Activated CD4-positive, alpha-beta memory T cell treated with anti-CD3 and anti-CD28 coated beads for 36 hours (primary cell): ENCODE measurements around the gene THBS3. TPM values are rescaled to one million over a fixed set of nuclear protein-coding genes. Genes with fewer than 3 reads are reported as not detected.

Experiments
- CTCF ChIA-PET: fragments of 350-600 bp; sonication (Branson Sonifier 250); formaldehyde crosslinking; loops from one replicate; lab custom pipeline; 2021; ENCODE audit warnings: antibody characterized with exemption, inconsistent platforms; lab: Charles Lee
- POLR2A ChIA-PET: fragments of 350-600 bp; sonication (Branson Sonifier 250); formaldehyde crosslinking; loops from one replicate; lab custom pipeline; 2021; ENCODE audit warnings: antibody characterized with exemption; lab: Charles Lee
- DNase-seq: peaks from one replicate; pipeline ENCODE4 v3.0.0-alpha.2; 2020
- H3K27ac Mint-ChIP-seq: one replicate; pipeline ENCODE4 v1.8.0; 2021; ENCODE audit warnings: mixed read lengths
- H3K27me3 Mint-ChIP-seq: one replicate; pipeline ENCODE4 v1.8.0; 2021; ENCODE audit warnings: mixed read lengths
- H3K36me3 Mint-ChIP-seq: one replicate; pipeline ENCODE4 v1.8.0; 2021; ENCODE audit warnings: mixed read lengths
- H3K4me1 Mint-ChIP-seq: one replicate; pipeline ENCODE4 v1.8.0; 2021; ENCODE audit warnings: low read depth, mixed read lengths
- H3K4me3 Mint-ChIP-seq: one replicate; pipeline ENCODE4 v1.8.0; 2021; ENCODE audit warnings: mild to moderate bottlenecking, mixed read lengths
- H3K9me3 Mint-ChIP-seq: one replicate; pipeline ENCODE4 v1.8.0; 2021; ENCODE audit warnings: mixed read lengths
- intact Hi-C: fragments of 100-400 bp; cut with micrococcal nuclease; formaldehyde crosslinking; loops from one replicate; pipeline ENCODE4 v1.15.1; 2023
- total RNA-seq, 2 experiments: library from RNA; stranded (reverse); gene quantifications; one replicate each; pipeline ENCODE4 v1.2.3, GENCODE V29; 2021

Gene THBS3
- total RNA-seq, 2 experiments from 2014 or later, result 15.6 to 17.3 TPM

- Mint-ChIP-seq H3K4me1 (peaks cover 29% of the 10 kb centered on the region), H3K36me3 (no peaks in the 10 kb centered on the region), H3K9me3 (no peaks in the 10 kb centered on the region), H3K27me3 (no peaks in the 10 kb centered on the region), H3K4me3 (no peak overlapping the region), H3K27ac (no peak overlapping the region)
- intact Hi-C loops, result loop anchor here (5.0 kb wide), 1 partner anchor 34 kb away; the partner anchor contains the start of genes KRTCAP2 and TRIM46
- no peak for DNase-seq
- POLR2A ChIA-PET, result interaction anchor here (3.3 kb wide), 1 partner anchor 45 kb away, joined by 9 read pairs; no protein-coding TSS in a partner anchor
- CTCF ChIA-PET, result interaction anchor here (1.0 to 6.6 kb wide), 5 partner anchors 11 to 43 kb away, joined by 3 to 82 read pairs (median 69); partner anchors contain the start of genes KRTCAP2 and TRIM46
These were observed 1.6 kb downstream of the THBS3 start for GRCh38 chr1:155205969-155206593.

DNA sequence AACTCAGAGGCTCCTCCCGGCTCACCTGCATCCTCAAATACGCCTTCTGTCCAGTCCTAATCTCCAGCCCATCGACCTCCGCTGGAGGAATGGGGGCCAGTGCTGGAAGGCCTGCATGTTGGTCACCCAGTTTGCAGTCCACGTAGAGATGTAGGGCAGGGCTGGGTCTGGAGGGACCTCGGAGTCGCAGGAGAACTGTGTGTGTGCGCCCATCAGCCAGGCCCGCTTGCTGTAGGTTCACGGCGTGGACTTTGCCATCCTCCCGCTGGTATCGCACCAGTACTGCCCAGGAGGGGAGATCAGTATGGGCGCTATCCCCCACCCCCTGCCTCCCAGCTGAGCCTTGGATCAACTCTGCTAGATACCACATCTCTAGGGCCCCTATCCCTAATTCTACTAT lies 2.7 kb downstream of the THBS3 start:
- intact Hi-C loops, result loop anchor here (5.0 kb wide), 1 partner anchor 33 kb away; the partner anchor contains the start of genes KRTCAP2 and TRIM46
- ChIA-PET CTCF (interaction anchor here (4.9 to 6.6 kb wide), 4 partner anchors 10 to 44 kb away, joined by 52 to 82 read pairs (median 73); partner anchors contain the start of genes KRTCAP2 and TRIM46), POLR2A (no interaction called here)
- no peaks in the 10 kb centered on the region for H3K27me3 Mint-ChIP-seq
- no peak overlapping the region for H3K4me3 Mint-ChIP-seq
- H3K9me3 Mint-ChIP-seq, result no peaks in the 10 kb centered on the region
- peaks cover 3% of the 10 kb centered on the region for H3K36me3 Mint-ChIP-seq
- no peak for DNase-seq
- H3K4me1 Mint-ChIP-seq, result peaks cover 23% of the 10 kb centered on the region
- no peak overlapping the region for H3K27ac Mint-ChIP-seq

DNA sequence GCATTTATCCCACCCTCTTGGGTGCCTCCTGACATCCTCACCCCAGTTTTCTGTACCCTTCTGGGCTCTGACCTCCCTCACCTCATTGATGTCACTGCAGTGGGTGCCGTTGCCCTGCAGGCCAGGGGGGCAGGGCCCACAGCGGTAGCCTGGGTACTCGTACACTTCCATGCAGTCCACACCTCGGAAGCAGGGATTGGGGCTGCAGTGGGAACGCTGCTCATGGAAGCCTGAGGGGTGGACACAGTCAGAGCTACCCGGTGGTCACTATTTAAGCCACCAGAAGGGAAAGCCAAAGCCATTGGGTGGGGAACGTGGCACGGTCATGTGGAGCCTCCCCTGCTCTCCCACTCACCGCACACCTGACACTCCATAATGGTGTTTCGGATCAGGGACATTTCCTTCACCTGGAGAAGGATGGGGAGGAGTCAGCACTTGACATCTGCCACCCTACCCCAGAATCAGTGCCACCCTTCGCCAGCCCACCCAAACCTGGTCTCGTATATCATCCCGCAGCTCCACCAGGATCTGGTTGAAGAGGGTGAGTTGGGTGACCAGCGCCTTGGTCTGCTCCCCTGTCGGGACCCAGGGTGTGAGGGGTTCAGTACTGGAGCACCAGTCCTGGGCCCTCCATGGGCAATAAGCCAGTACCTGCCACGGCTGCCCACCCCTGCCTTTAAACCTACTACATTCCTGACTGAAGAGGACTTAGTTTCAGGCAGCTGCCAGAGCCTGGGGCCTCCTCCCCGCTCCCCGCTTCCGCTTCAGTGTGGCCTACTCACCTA lies 4.8 kb downstream of the THBS3 start:
- H3K36me3 Mint-ChIP-seq, result peaks cover 7% of the 10 kb centered on the region
- POLR2A ChIA-PET, result interaction anchor here (0.6 to 1.2 kb wide), 2 partner anchors 10 to 1283 kb away, joined by 5 to 6 read pairs; no protein-coding TSS in a partner anchor

GRCh38 chr1:155202198-155202597 lies 5.5 kb downstream of the THBS3 start:
- CTCF ChIA-PET, result interaction anchor here (1.3 kb wide), 1 partner anchor 25 kb away, joined by 4 read pairs; no protein-coding TSS in a partner anchor
- DNase-seq, result no peak
- intact Hi-C loops, result no loop called here
- Mint-ChIP-seq H3K4me3 (no peak overlapping the region), H3K9me3 (no peaks in the 10 kb centered on the region), H3K4me1 (peaks cover 6% of the 10 kb centered on the region), H3K27me3 (no peaks in the 10 kb centered on the region), H3K36me3 (peaks cover 7% of the 10 kb centered on the region), H3K27ac (no peak overlapping the region)
- POLR2A ChIA-PET, result no interaction called here

More for the DNA sequence above, 4.8 kb downstream of the THBS3 start:
- H3K4me3 Mint-ChIP-seq, result no peak overlapping the region
- peaks cover 11% of the 10 kb centered on the region for H3K4me1 Mint-ChIP-seq
- CTCF ChIA-PET, result interaction anchor here (0.8 to 1.3 kb wide), 2 partner anchors 9 to 114 kb away, joined by 3 to 6 read pairs; no protein-coding TSS in a partner anchor
- H3K27ac Mint-ChIP-seq, result peak overlapping the region; percentile 29
- DNase-seq, result no peak
- intact Hi-C loops, result no loop called here
- H3K27me3 Mint-ChIP-seq, result no peaks in the 10 kb centered on the region
- no peaks in the 10 kb centered on the region for H3K9me3 Mint-ChIP-seq

GRCh38 chr1:155200920-155201319 lies 6.8 kb downstream of the THBS3 start:
- ChIA-PET POLR2A (no interaction called here), CTCF (interaction anchor here (0.8 to 1.3 kb wide), 2 partner anchors 24 to 26 kb away, joined by 3 to 4 read pairs; no protein-coding TSS in a partner anchor)
- no peak for DNase-seq
- Mint-ChIP-seq H3K4me3 (no peak overlapping the region), H3K4me1 (peaks cover 3% of the 10 kb centered on the region), H3K36me3 (peaks cover 7% of the 10 kb centered on the region), H3K27ac (no peak overlapping the region), H3K9me3 (no peaks in the 10 kb centered on the region), H3K27me3 (no peaks in the 10 kb centered on the region)
- intact Hi-C loops, result no loop called here

- Mint-ChIP-seq H3K36me3 (peaks cover 7% of the 10 kb centered on the region), H3K27me3 (no peaks in the 10 kb centered on the region), H3K27ac (no peak overlapping the region), H3K4me3 (no peak overlapping the region), H3K9me3 (no peaks in the 10 kb centered on the region), H3K4me1 (peaks cover 7% of the 10 kb centered on the region)
- intact Hi-C loops, result no loop called here
- no peak for DNase-seq
- POLR2A ChIA-PET, result no interaction called here
- CTCF ChIA-PET, result no interaction called here
These were observed 7.9 kb downstream of the THBS3 start for GRCh38 chr1:155199792-155200191.

GRCh38 chr1:155198547-155198906 lies 9.2 kb downstream of the THBS3 start:
- no peak for DNase-seq
- peaks cover 14% of the 10 kb centered on the region for H3K4me1 Mint-ChIP-seq
- no peak overlapping the region for H3K27ac Mint-ChIP-seq
- intact Hi-C loops, result no loop called here
- peaks cover 7% of the 10 kb centered on the region for H3K36me3 Mint-ChIP-seq
- no peaks in the 10 kb centered on the region for H3K27me3 Mint-ChIP-seq
- ChIA-PET POLR2A (no interaction called here), CTCF (interaction anchor here (0.7 kb wide), 1 partner anchor 95 kb away, joined by 4 read pairs; no protein-coding TSS in a partner anchor)
- H3K4me3 Mint-ChIP-seq, result no peak overlapping the region
- no peaks in the 10 kb centered on the region for H3K9me3 Mint-ChIP-seq

- ChIA-PET CTCF (interaction anchor here (0.7 to 6.4 kb wide), 2 partner anchors 9 to 95 kb away, joined by 4 to 77 read pairs; partner anchors contain the start of genes MTX1 and THBS3), POLR2A (no interaction called here)
- DNase-seq, result no peak
- intact Hi-C loops, result no loop called here
- H3K9me3 Mint-ChIP-seq, result no peaks in the 10 kb centered on the region
- peaks cover 7% of the 10 kb centered on the region for H3K36me3 Mint-ChIP-seq
- peaks cover 19% of the 10 kb centered on the region for H3K4me1 Mint-ChIP-seq
- no peak overlapping the region for H3K27ac Mint-ChIP-seq
- H3K4me3 Mint-ChIP-seq, result no peak overlapping the region
- no peaks in the 10 kb centered on the region for H3K27me3 Mint-ChIP-seq
These were observed 9.7 kb downstream of the THBS3 start for GRCh38 chr1:155197901-155198546.

GRCh38 chr1:155196893-155197638 lies 10.6 kb downstream of the THBS3 start:
- no peak overlapping the region for H3K27ac Mint-ChIP-seq
- H3K27me3 Mint-ChIP-seq, result no peaks in the 10 kb centered on the region
- H3K36me3 Mint-ChIP-seq, result peaks cover 7% of the 10 kb centered on the region
- intact Hi-C loops, result no loop called here
- no peak for DNase-seq
- peaks cover 25% of the 10 kb centered on the region for H3K4me1 Mint-ChIP-seq
- ChIA-PET POLR2A (no interaction called here), CTCF (interaction anchor here (6.4 kb wide), 1 partner anchor 10 kb away, joined by 77 read pairs; the partner anchor contains the start of genes MTX1 and THBS3)
- H3K9me3 Mint-ChIP-seq, result no peaks in the 10 kb centered on the region
- no peak overlapping the region for H3K4me3 Mint-ChIP-seq

GRCh38 chr1:155196103-155196892 lies 11.4 kb downstream of the THBS3 start:
- DNase-seq, result no peak
- Mint-ChIP-seq H3K27ac (no peak overlapping the region), H3K4me3 (no peak overlapping the region), H3K27me3 (no peaks in the 10 kb centered on the region), H3K4me1 (peaks cover 25% of the 10 kb centered on the region), H3K36me3 (peaks cover 7% of the 10 kb centered on the region), H3K9me3 (no peaks in the 10 kb centered on the region)
- intact Hi-C loops, result no loop called here
- ChIA-PET CTCF (interaction anchor here (4.8 to 6.4 kb wide), 2 partner anchors 11 to 21 kb away, joined by 77 to 201 read pairs; partner anchors contain the start of genes KRTCAP2, MTX1, THBS3 and TRIM46), POLR2A (interaction anchor here (4.0 kb wide), 1 partner anchor 12 kb away, joined by 58 read pairs; the partner anchor contains the start of genes MTX1 and THBS3)
